Cardiac muscle cell (in vitro differentiated cells and primary cell): ENCODE data around the gene CPEB2. TPM values are rescaled to one million over a fixed set of nuclear protein-coding genes. Genes with fewer than 3 reads are reported as not detected.

Experiments
- DNase-seq, 2 donors: peaks; one replicate each; pipeline versions ENCODE4 v3.0.0 to v3.0.0-alpha.2; 2010 to 2017; ENCODE audit warnings: low read depth in 1 of 2, low spot score in 1 of 2
- H3K27ac ChIP-seq: fragments of 200-600 bp; sonication (generic); 2 replicates; pipeline ENCODE4 v1.5.1; 2016
- H3K27me3 ChIP-seq: fragments of 200-600 bp; sonication (generic); 2 replicates; pipeline ENCODE4 v1.6.0; 2016; ENCODE audit warnings: control low read depth
- H3K36me3 ChIP-seq: fragments of 200-600 bp; sonication (generic); 2 replicates; pipeline ENCODE4 v1.5.1; 2016; ENCODE audit warnings: control low read depth
- H3K4me1 ChIP-seq: fragments of 200-600 bp; sonication (generic); 2 replicates; pipeline ENCODE4 v1.8.1; 2017; ENCODE audit warnings: low read depth, mild to moderate bottlenecking, mixed run types
- H3K4me3 ChIP-seq: fragments of 200-600 bp; sonication (generic); 2 replicates; pipeline ENCODE4 v1.5.1; 2016; ENCODE audit warnings: mild to moderate bottlenecking
- H3K9me3 ChIP-seq: fragments of 200-600 bp; sonication (generic); 2 replicates; pipeline ENCODE4 v1.5.1; 2017; ENCODE audit warnings: low read depth, mild to moderate bottlenecking, control low read depth
- polyA plus RNA-seq: library from polyadenylated mRNA; unstranded; fragments of >200 nt; fragmentation: Nextera tagmentation; extraction: Ambion mirVana; gene quantifications from 2 replicates; pipeline ENCODE4 v1.2.1, GENCODE V29; 2016
- total RNA-seq: library from RNA; depleted of rRNA; stranded (reverse); fragments of >200 nt; gene quantifications from 2 replicates; pipeline ENCODE4 v1.2.3, GENCODE V29; 2016
- TF ChIP-seq, protein P1 (sequence below): IDR thresholded peaks from 2 replicates; pipeline ENCODE4 v1.5.1; 2012; ENCODE audit warnings: low read depth, mild to moderate bottlenecking, low read length

Gene CPEB2
- total and polyA plus RNA-seq, 2 experiments from 2014 or later, result 7.5 to 17.4 TPM

DNA sequence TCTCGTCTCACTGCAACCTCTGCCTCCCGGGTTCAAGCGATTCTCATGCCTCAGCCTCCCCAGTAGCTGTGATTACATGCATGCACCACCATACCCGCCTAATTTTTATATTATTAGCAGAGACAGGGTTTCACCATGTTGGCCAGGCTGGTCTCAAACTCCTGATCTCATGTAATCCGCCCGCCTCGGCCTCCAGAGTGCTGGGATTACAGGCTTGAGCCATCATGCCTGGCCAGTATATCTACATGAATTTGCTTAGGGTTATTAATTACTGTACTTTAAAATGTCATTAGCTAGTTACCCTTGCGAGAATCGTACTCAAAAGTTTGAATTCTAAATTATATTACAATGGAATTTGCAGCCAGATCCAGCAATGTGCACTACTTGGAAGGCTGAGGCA is 8.9 kb downstream of the CPEB2 start:
- Histone ChIP-seq H3K9me3 (no peaks in the 10 kb centered on the region), H3K27me3 (no peaks in the 10 kb centered on the region), H3K4me1 (peaks cover 67% of the 10 kb centered on the region), H3K27ac (no peak overlapping the region), H3K4me3 (no peak overlapping the region), H3K36me3 (peaks cover 6% of the 10 kb centered on the region)
- TF ChIP-seq, protein P1, sequence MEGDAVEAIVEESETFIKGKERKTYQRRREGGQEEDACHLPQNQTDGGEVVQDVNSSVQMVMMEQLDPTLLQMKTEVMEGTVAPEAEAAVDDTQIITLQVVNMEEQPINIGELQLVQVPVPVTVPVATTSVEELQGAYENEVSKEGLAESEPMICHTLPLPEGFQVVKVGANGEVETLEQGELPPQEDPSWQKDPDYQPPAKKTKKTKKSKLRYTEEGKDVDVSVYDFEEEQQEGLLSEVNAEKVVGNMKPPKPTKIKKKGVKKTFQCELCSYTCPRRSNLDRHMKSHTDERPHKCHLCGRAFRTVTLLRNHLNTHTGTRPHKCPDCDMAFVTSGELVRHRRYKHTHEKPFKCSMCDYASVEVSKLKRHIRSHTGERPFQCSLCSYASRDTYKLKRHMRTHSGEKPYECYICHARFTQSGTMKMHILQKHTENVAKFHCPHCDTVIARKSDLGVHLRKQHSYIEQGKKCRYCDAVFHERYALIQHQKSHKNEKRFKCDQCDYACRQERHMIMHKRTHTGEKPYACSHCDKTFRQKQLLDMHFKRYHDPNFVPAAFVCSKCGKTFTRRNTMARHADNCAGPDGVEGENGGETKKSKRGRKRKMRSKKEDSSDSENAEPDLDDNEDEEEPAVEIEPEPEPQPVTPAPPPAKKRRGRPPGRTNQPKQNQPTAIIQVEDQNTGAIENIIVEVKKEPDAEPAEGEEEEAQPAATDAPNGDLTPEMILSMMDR, result no peak
- DNase-seq, result no peak

DNA sequence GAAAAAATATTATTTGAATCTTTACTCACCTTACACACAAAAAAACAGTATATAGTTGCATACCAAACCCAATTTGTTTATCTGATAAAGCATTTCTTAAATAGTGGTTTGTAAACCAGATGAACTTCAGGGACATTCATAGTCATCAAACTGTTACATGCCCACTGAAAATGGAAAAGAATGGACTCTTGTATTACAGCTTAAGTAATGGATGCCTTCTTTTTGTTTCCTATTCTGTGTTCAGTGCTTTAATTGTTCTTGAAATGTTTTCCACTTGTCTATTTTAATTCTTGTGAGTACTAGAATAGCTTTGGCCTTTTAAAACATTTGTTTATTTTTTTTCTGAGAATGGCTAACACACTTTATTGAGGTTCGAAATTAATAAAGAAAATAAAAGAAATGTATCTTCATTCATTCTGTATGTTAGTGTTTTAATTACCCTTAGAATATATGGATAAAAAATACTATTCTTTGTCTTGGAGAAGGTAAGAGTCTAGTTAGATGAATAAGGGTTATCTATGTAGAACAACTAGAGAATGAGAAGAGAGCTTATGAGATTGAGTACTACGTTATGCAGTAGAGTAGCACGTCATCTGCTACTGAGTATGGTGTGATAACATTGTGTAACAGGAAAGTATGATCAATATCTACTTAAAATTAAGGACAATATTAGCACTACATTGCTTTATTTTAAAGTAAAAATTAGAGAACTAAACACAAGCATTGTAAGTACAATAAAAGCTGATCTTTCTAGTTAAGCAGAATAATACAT is 9.9 kb downstream of the CPEB2 start:
- no peaks in the 10 kb centered on the region for H3K9me3 ChIP-seq
- no peaks in the 10 kb centered on the region for H3K27me3 ChIP-seq
- DNase-seq, result no peak
- TF ChIP-seq, protein P1, result no peak
- peaks cover 11% of the 10 kb centered on the region for H3K36me3 ChIP-seq
- no peak overlapping the region for H3K27ac ChIP-seq
- peaks cover 65% of the 10 kb centered on the region for H3K4me1 ChIP-seq
- H3K4me3 ChIP-seq, result no peak overlapping the region

DNA sequence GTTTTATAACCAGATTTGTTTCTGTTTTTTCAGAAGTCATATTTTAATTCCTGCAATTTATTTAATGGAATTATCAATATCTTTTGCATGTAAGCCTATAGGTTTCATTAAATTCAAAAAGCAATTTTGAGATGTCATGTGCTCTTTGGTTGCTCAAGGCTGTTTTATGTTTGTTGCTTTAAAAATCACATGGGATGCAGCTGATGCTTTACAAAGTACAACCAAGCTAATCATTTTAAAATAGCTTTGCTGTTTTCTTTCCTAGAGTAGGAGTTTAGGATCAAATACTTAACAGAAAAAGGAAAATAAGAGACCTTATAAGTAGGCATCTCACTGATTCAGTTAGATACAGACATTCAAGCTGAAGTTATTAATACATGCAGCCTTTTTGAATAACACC is 11.3 kb downstream of the CPEB2 start:
- Histone ChIP-seq H3K36me3 (peaks cover 19% of the 10 kb centered on the region), H3K4me3 (no peak overlapping the region), H3K27me3 (no peaks in the 10 kb centered on the region), H3K9me3 (no peaks in the 10 kb centered on the region), H3K4me1 (peaks cover 52% of the 10 kb centered on the region), H3K27ac (no peak overlapping the region)
- no peak for DNase-seq
- TF ChIP-seq, protein P1, result no peak

DNA sequence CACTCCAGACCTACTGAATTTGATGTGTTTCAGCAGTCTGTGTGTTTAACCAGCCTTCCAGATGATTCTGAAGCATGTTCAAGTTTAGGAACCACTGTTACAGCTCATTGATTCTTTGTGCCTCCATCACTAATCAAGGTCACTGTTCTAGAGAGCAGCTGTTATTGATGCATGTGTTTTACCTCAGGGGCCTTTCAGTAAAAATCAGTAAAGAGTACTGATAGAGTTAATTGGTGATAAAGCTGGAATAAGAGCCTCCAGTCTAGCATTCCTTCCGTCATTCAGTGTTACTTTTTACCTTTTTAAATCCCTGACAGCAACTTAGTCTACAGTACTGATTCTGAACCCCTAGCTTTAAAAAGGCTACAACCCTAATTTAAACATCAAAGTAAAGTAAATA is 12.9 kb downstream of the CPEB2 start:
- DNase-seq, result no peak
- Histone ChIP-seq H3K36me3 (peaks cover 19% of the 10 kb centered on the region), H3K4me3 (no peak overlapping the region), H3K4me1 (peaks cover 38% of the 10 kb centered on the region), H3K27ac (peak overlapping the region; percentile 51), H3K9me3 (no peaks in the 10 kb centered on the region), H3K27me3 (no peaks in the 10 kb centered on the region)
- TF ChIP-seq, protein P1, result no peak

DNA sequence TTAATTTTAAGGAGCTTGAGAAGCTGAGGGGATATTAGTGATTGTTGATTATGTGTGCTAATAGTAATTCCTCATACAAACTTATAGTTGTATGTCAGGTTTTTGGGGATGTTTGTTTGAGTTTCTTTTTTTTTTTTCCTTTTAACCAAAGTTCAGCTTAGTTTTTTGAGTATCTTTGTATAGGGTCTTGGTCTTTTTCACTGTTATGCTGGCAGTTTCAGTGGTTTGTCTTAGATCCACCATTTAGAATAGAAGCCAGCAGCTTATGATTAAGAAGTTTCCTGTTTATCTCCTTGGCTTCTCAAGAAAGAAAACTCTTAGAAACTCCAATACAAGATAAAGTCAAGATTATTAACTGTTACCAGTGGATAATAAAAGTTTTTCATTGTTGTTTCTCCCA is 16.1 kb downstream of the CPEB2 start:
- TF ChIP-seq, protein P1, result no peak
- Histone ChIP-seq H3K4me3 (no peak overlapping the region), H3K4me1 (peaks cover 27% of the 10 kb centered on the region), H3K36me3 (peaks cover 24% of the 10 kb centered on the region), H3K27ac (no peak overlapping the region), H3K27me3 (no peaks in the 10 kb centered on the region), H3K9me3 (no peaks in the 10 kb centered on the region)
- no peak for DNase-seq
